ENCODE results near the gene PROB1.
"Not testable (repeated sequence)": the region's sequence is repeated elsewhere in the genome, so short reads cannot be mapped to it uniquely, and the experiment has no call there.

Gene PROB1

GRCh38 chr5:139410993-139411828 lies 16.3 kb upstream of the PROB1 start:
- DNase-seq, result no peak

GRCh38 chr5:139410121-139410992 lies 15.5 kb upstream of the PROB1 start:
- DNase-seq, result no peak

GRCh38 chr5:139409116-139409515 lies 14.2 kb upstream of the PROB1 start:
- DNase-seq, result not testable (repeated sequence)

- no peak for DNase-seq
Observed at GRCh38 chr5:139408191-139408590, 13.3 kb upstream of the PROB1 start.

GRCh38 chr5:139407517-139407916 lies 12.6 kb upstream of the PROB1 start:
- DNase-seq, result no peak

- no peak for DNase-seq
Observed at GRCh38 chr5:139406963-139407362, 12.1 kb upstream of the PROB1 start.

GRCh38 chr5:139404484-139404840 lies 9.6 kb upstream of the PROB1 start:
- no peak for DNase-seq

GRCh38 chr5:139403787-139404483 lies 9.0 kb upstream of the PROB1 start, which contains the start of gene SPATA24:
Gene SPATA24 (minus strand): TSS chr5:139404089. CDS start chr5:139404060, 29 bp downstream.
- DNase-seq, result peak; percentile 90

GRCh38 chr5:139403418-139403786 lies 8.5 kb upstream of the PROB1 start:
- no peak for DNase-seq

- DNase-seq, result no peak
Observed at GRCh38 chr5:139402561-139403158, 7.8 kb upstream of the PROB1 start.

GRCh38 chr5:139401546-139401945 lies 6.6 kb upstream of the PROB1 start:
- DNase-seq, result no peak

GRCh38 chr5:139399501-139400121 lies 4.7 kb upstream of the PROB1 start:
- no peak for DNase-seq

GRCh38 chr5:139397921-139398320 lies 3.0 kb upstream of the PROB1 start:
- no peak for DNase-seq

- no peak for DNase-seq
Observed at GRCh38 chr5:139396691-139397090, 1.8 kb upstream of the PROB1 start.

- DNase-seq, result no peak
Observed at GRCh38 chr5:139395844-139396640, 1.1 kb upstream of the PROB1 start.

- no peak for DNase-seq
Observed at GRCh38 chr5:139394123-139394653, 716 bp downstream of the PROB1 start.

- DNase-seq, result no peak
Observed at GRCh38 chr5:139393497-139394122, 1.3 kb downstream of the PROB1 start.

GRCh38 chr5:139392678-139393496 lies 2.0 kb downstream of the PROB1 start:
- no peak for DNase-seq

GRCh38 chr5:139392324-139392677 lies 2.6 kb downstream of the PROB1 start:
- no peak for DNase-seq
